HepG2 (cell line): ENCODE measurements around the gene MTFP1. TPM values are rescaled to one million over a fixed set of nuclear protein-coding genes. Genes with fewer than 3 reads are reported as not detected.
A peak's percentile ranks its signal among the peaks of the same experiment; 100 is the strongest.

ENCODE experiments used
- AHDC1 ChIP-seq: sonication (generic); formaldehyde crosslinking; IDR thresholded peaks from 2 replicates; pipeline ENCODE4 v1.5.1; 2020; ENCODE audit warnings: mild to moderate bottlenecking, missing genetic modification reagents, borderline replicate concordance
- FOXJ3 ChIP-seq: sonication (generic); formaldehyde crosslinking; IDR thresholded peaks from 2 replicates; pipeline ENCODE4 v1.4.0; 2020; ENCODE audit warnings: missing genetic modification reagents, mild to moderate bottlenecking, borderline replicate concordance
- GATAD1 ChIP-seq: IDR thresholded peaks from 2 replicates; pipeline ENCODE4 v1.6.1; 2016; ENCODE audit warnings: missing genetic modification reagents, missing compliant biosample characterization
- HNRNPL ChIP-seq: fragments of 200-400 bp; formaldehyde crosslinking; IDR thresholded peaks from 2 replicates; pipeline ENCODE4 v1.6.1; 2017; ENCODE audit warnings: mild to moderate bottlenecking, low read depth, low read length
- KAT8 ChIP-seq: IDR thresholded peaks from 2 replicates; pipeline ENCODE4 v1.6.1; 2016; ENCODE audit warnings: missing genetic modification reagents, missing compliant biosample characterization
- SP140L ChIP-seq: sonication (generic); formaldehyde crosslinking; IDR thresholded peaks from 2 replicates; pipeline ENCODE4 v1.4.0; 2020; ENCODE audit warnings: missing genetic modification reagents, borderline replicate concordance
- TBX3 ChIP-seq: fragments of 450-650 bp; IDR thresholded peaks from 2 replicates; pipeline ENCODE4 v1.6.1; 2017; ENCODE audit warnings: antibody characterized with exemption, mild to moderate bottlenecking, inconsistent platforms, borderline replicate concordance
- ZFYVE20 ChIP-seq: sonication (generic); formaldehyde crosslinking; IDR thresholded peaks from 2 replicates; pipeline ENCODE4 v1.8.0; 2023; ENCODE audit warnings: low read depth, mild to moderate bottlenecking, moderate library complexity, missing genetic modification reagents, borderline replicate concordance
- ZHX2 ChIP-seq, 2 experiments: sonication (generic) in 1 of 2; formaldehyde crosslinking in 1 of 2; IDR thresholded peaks; 2 replicates each; pipeline versions ENCODE4 v1.6.1 to v1.9.0; 2014 to 2022; ENCODE audit warnings: antibody characterized with exemption in 1 of 2, borderline replicate concordance in 1 of 2, inconsistent platforms in 1 of 2, low read depth in 1 of 2, missing genetic modification reagents in 1 of 2
- ZNF512B ChIP-seq: sonication (generic); formaldehyde crosslinking; IDR thresholded peaks from 2 replicates; pipeline ENCODE4 v1.5.1; 2020; ENCODE audit warnings: missing genetic modification reagents, mild to moderate bottlenecking, borderline replicate concordance
- ZNF563 ChIP-seq: sonication (generic); formaldehyde crosslinking; IDR thresholded peaks from 2 replicates; pipeline ENCODE4 v1.8.0; 2022; ENCODE audit warnings: mild to moderate bottlenecking, moderate library complexity, missing genetic modification reagents
- ZNF576 ChIP-seq: sonication (generic); formaldehyde crosslinking; IDR thresholded peaks from 2 replicates; pipeline ENCODE4 v1.4.0; 2020; ENCODE audit warnings: mild to moderate bottlenecking, missing genetic modification reagents
- polyA plus RNA-seq, 8 experiments: library from polyadenylated mRNA; depleted of rRNA in 3 of 8; stranded (reverse) in 7 of 8; unstranded in 1 of 8; fragments of >200 nt; fragmentation: Illumina TruSeq in 4 of 8; extraction: Trizol in 4 of 8; gene quantifications; 2 replicates each; pipeline versions ENCODE4 v1.2.1 to v1.2.3, GENCODE V29; 2011 to 2016; ENCODE audit warnings: low read depth in 4 of 8, missing spikeins in 1 of 8, mixed read lengths in 1 of 8; ENCODE audit not compliant: insufficient read depth in 1 of 8
- total RNA-seq, 5 experiments: library from RNA; depleted of rRNA; stranded (reverse); fragments of >200 nt; fragmentation: Illumina TruSeq; extraction: Trizol; gene quantifications; 2 replicates each; pipeline ENCODE4 v1.2.3, GENCODE V29; 2016; ENCODE audit warnings: low read depth in 1 of 5

The MTFP1 gene
- total and polyA plus RNA-seq, 2 of the 13 experiments (the other 11 are each of a cell fraction or from before 2014, with no cell fraction given) = 29.5 to 45.6 TPM

- no peak for TF ChIP-seq ZNF512B
- TF ChIP-seq ZNF576 (CRISPR knock-in tag) = 0 out of 2 replicates have a peak, but pooled peaks have one; percentile 25
- no peak for TF ChIP-seq GATAD1 (CRISPR knock-in tag)
- no peak for TF ChIP-seq ZFYVE20 (CRISPR knock-in tag)
- no peak for TF ChIP-seq SP140L (CRISPR knock-in tag)
- no peak for TF ChIP-seq ZNF563
- no peak for TF ChIP-seq AHDC1
- no peak for TF ChIP-seq KAT8 (CRISPR knock-in tag)
- TF ChIP-seq FOXJ3 (CRISPR knock-in tag) = no peak
- TF ChIP-seq TBX3 = no peak
- no peak for TF ChIP-seq ZHX2 (IDR thresholded peaks at IDR 0.05; ENCODE audit: low read depth)
- no peak for TF ChIP-seq ZHX2 (CRISPR knock-in tag; IDR thresholded peaks at IDR 0.05; ENCODE audit: borderline replicate concordance)
- peak; percentile 98 for TF ChIP-seq HNRNPL
These were observed 28.5 kb upstream of the MTFP1 start, which contains the start of gene SEC14L2 (continued) for GRCh38 chr22:30396871-30397655.
